H1 (cell line): Measurements from ENCODE around the gene FGF11. TPM values are rescaled to one million over a fixed set of nuclear protein-coding genes. Genes with fewer than 3 reads are reported as not detected.

Experiments used
- CTCF ChIA-PET: fragments of 300-600 bp; sonication (Branson Sonifier 250); formaldehyde crosslinking; loops from one replicate; lab custom pipeline; 2021; ENCODE audit not compliant: partially characterized antibody; lab: Charles Lee
- POLR2A ChIA-PET: fragments of 300-600 bp; sonication (Branson Sonifier 250); formaldehyde crosslinking; loops from one replicate; lab custom pipeline; 2021; ENCODE audit warnings: inconsistent platforms; ENCODE audit not compliant: partially characterized antibody; lab: Charles Lee
- DNase-seq, 2 experiments: peaks; one replicate each; pipeline versions ENCODE4 v3.0.0 to v3.0.0-alpha.2; 2010 to 2022; ENCODE audit warnings: low spot score in 2 of 2, low read depth in 1 of 2, mixed read lengths in 1 of 2
- FAIRE-seq: peaks from 2 replicates; lab custom pipeline; 2011; peaks lifted over from hg19 to GRCh38; lab: Jason Lieb, UNC
- H2AFZ ChIP-seq: 2 replicates; pipeline ENCODE4 v1.8.1; 2012; ENCODE audit warnings: low read length, inconsistent platforms
- H2AK5ac ChIP-seq: 2 replicates; pipeline ENCODE4 v1.6.1; 2013; ENCODE audit warnings: low read depth, low read length
- H2BK120ac ChIP-seq: replicated peaks from 2 replicates; pipeline ENCODE3; 2013; ENCODE audit warnings: low read depth, low read length, inconsistent platforms
- H2BK12ac ChIP-seq: 2 replicates; pipeline ENCODE4 v1.6.1; 2013; ENCODE audit warnings: low read depth, low read length
- H2BK15ac ChIP-seq: 2 replicates; pipeline ENCODE4 v1.6.1; 2013; ENCODE audit warnings: low read length
- H2BK20ac ChIP-seq: 2 replicates; pipeline ENCODE4 v1.6.1; 2013; ENCODE audit warnings: low read length
- H2BK5ac ChIP-seq: 2 replicates; pipeline ENCODE4 v1.6.1; 2013; ENCODE audit warnings: low read depth, low read length
- H3K14ac ChIP-seq: 2 replicates; pipeline ENCODE4 v1.6.1; 2013; ENCODE audit warnings: inconsistent platforms; ENCODE audit not compliant: insufficient read length
- H3K18ac ChIP-seq: 2 replicates; pipeline ENCODE4 v1.6.1; 2013; ENCODE audit warnings: low read length; ENCODE audit errors: extremely low read depth
- H3K23ac ChIP-seq: 2 replicates; pipeline ENCODE4 v1.6.1; 2013; ENCODE audit warnings: inconsistent platforms; ENCODE audit not compliant: insufficient read length
- H3K23me2 ChIP-seq: 2 replicates; pipeline ENCODE4 v1.6.1; 2013; ENCODE audit warnings: low read depth, low read length
- H3K27ac ChIP-seq: 2 replicates; pipeline ENCODE4 v1.6.1; 2011; ENCODE audit warnings: low read depth, low read length, inconsistent platforms
- H3K27me3 ChIP-seq, 4 experiments: replicated peaks in 1 of 4; 1 replicate in 1 of 4; 2 replicates in 3 of 4; pipeline versions ENCODE4 v1.6.1 to v1.8.1; 2011 to 2013; ENCODE audit warnings: low read length in 3 of 4, mild to moderate bottlenecking in 3 of 4, inconsistent platforms in 2 of 4, mixed read lengths in 2 of 4, moderate library complexity in 1 of 4; ENCODE audit not compliant: control insufficient read depth in 3 of 4, insufficient read depth in 3 of 4; ENCODE audit errors: extremely low read depth in 1 of 4
- H3K36me3 ChIP-seq, 4 experiments: 2 replicates each; pipeline versions ENCODE4 v1.6.1 to v1.8.1; 2011 to 2013; ENCODE audit warnings: mild to moderate bottlenecking in 4 of 4, low read length in 3 of 4, moderate library complexity in 2 of 4, control low read depth in 1 of 4, inconsistent platforms in 1 of 4; ENCODE audit not compliant: insufficient read depth in 4 of 4, control insufficient read depth in 2 of 4
- H3K4ac ChIP-seq: replicated peaks from 2 replicates; pipeline ENCODE3; 2013; ENCODE audit warnings: low read length, low read depth, mixed read lengths, inconsistent platforms; ENCODE audit not compliant: insufficient read length
- H3K4me1 ChIP-seq, 4 experiments: replicated peaks in 1 of 4; 1 replicate in 1 of 4; 2 replicates in 3 of 4; pipeline versions ENCODE4 v1.6.1 to v1.8.1; 2011 to 2013; ENCODE audit warnings: low read length in 3 of 4, inconsistent platforms in 2 of 4, mixed read lengths in 1 of 4; ENCODE audit not compliant: insufficient read depth in 4 of 4, control insufficient read depth in 3 of 4
- H3K4me2 ChIP-seq, 2 experiments: 2 replicates each; pipeline versions ENCODE4 v1.6.1 to v1.8.1; 2011 to 2013; ENCODE audit warnings: low read depth in 2 of 2, low read length in 2 of 2, control low read depth in 1 of 2, inconsistent platforms in 1 of 2, mild to moderate bottlenecking in 1 of 2; ENCODE audit not compliant: insufficient read depth in 1 of 2
- H3K4me3 ChIP-seq, 4 experiments: fragments of 200-600, 300-600 bp in 1 of 4; sonication (generic), shearing (Covaris generic), sonication (Bioruptor Twin) in 1 of 4; 2 replicates each; pipeline versions ENCODE4 v1.5.1 to v1.8.1; 2011 to 2016; ENCODE audit warnings: low read length in 4 of 4, low read depth in 3 of 4, control low read depth in 2 of 4, inconsistent platforms in 2 of 4, mild to moderate bottlenecking in 2 of 4, mixed read lengths in 1 of 4, moderate library complexity in 1 of 4; ENCODE audit not compliant: insufficient read depth in 2 of 4; ENCODE audit errors: extremely low read depth in 1 of 4
- H3K56ac ChIP-seq: replicated peaks from 2 replicates; pipeline ENCODE3; 2013; ENCODE audit warnings: low read depth, mild to moderate bottlenecking, mixed read lengths, low read length, inconsistent platforms; ENCODE audit not compliant: insufficient read length
- H3K79me1 ChIP-seq: 2 replicates; pipeline ENCODE4 v1.6.1; 2013; ENCODE audit warnings: low read depth, low read length, control low read depth
- H3K79me2 ChIP-seq, 2 experiments: 2 replicates each; pipeline versions ENCODE4 v1.6.1 to v1.8.1; 2012 to 2013; ENCODE audit warnings: low read length in 2 of 2, mild to moderate bottlenecking in 2 of 2, inconsistent platforms in 1 of 2; ENCODE audit not compliant: insufficient read depth in 2 of 2, control insufficient read depth in 1 of 2
- H3K9ac ChIP-seq, 4 experiments: replicated peaks in 1 of 4; 1 replicate in 1 of 4; 2 replicates in 3 of 4; pipeline versions ENCODE4 v1.6.1 to v1.8.1; 2011 to 2013; ENCODE audit warnings: low read depth in 3 of 4, low read length in 3 of 4, control low read depth in 2 of 4, mild to moderate bottlenecking in 2 of 4, moderate library complexity in 2 of 4, inconsistent platforms in 1 of 4; ENCODE audit errors: extremely low read depth in 1 of 4
- H3K9me3 ChIP-seq, 2 experiments: 2 replicates each; pipeline versions ENCODE4 v1.6.1 to v1.8.1; 2012 to 2013; ENCODE audit warnings: mild to moderate bottlenecking in 2 of 2, moderate library complexity in 2 of 2, control low read depth in 1 of 2, inconsistent platforms in 1 of 2, low read depth in 1 of 2, low read length in 1 of 2, mixed read lengths in 1 of 2; ENCODE audit not compliant: insufficient read depth in 2 of 2
- H4K20me1 ChIP-seq, 2 experiments: replicated peaks in 1 of 2; 2 replicates each; pipeline versions ENCODE3 to v1.8.1; 2011 to 2013; ENCODE audit warnings: inconsistent platforms in 2 of 2, low read length in 2 of 2, mild to moderate bottlenecking in 1 of 2; ENCODE audit not compliant: insufficient read depth in 2 of 2, control insufficient read depth in 1 of 2
- H4K5ac ChIP-seq: 2 replicates; pipeline ENCODE4 v1.6.1; 2013; ENCODE audit warnings: low read length, low read depth, mixed read lengths, inconsistent platforms; ENCODE audit not compliant: insufficient read length
- H4K8ac ChIP-seq: 2 replicates; pipeline ENCODE4 v1.8.0; 2013; ENCODE audit warnings: mild to moderate bottlenecking, moderate library complexity, low read length, inconsistent platforms; ENCODE audit not compliant: insufficient read depth; ENCODE audit errors: extremely low read depth
- H4K91ac ChIP-seq: replicated peaks from 2 replicates; pipeline ENCODE3; 2013; ENCODE audit warnings: low read length, mixed read lengths, inconsistent platforms; ENCODE audit not compliant: insufficient read length
- ASH2L ChIP-seq: fragments of 200-600, 300-600 bp; sonication (generic); IDR thresholded peaks from one replicate; pipeline ENCODE4 v1.7.1; 2017; ENCODE audit warnings: low read length
- CBX8 ChIP-seq: fragments of 300-800, 300-1000 bp; sonication (generic); IDR thresholded peaks from 2 replicates; pipeline ENCODE4 v1.7.1; 2016; ENCODE audit warnings: low read depth, low read length, borderline replicate concordance
- CEBPB ChIP-seq: IDR thresholded peaks from 2 replicates; pipeline ENCODE4 v1.6.1; 2012; ENCODE audit warnings: low read depth, low read length
- CREB1 ChIP-seq: IDR thresholded peaks from 2 replicates; pipeline ENCODE4 v1.6.1; 2012; ENCODE audit warnings: inconsistent platforms
- EP300 ChIP-seq, 2 experiments: IDR thresholded peaks; 1 replicate in 1 of 2; 2 replicates in 1 of 2; pipeline ENCODE4 v1.6.1; 2011 to 2012; ENCODE audit warnings: low read depth in 2 of 2, low read length in 2 of 2, mild to moderate bottlenecking in 2 of 2, borderline replicate concordance in 1 of 2, inconsistent platforms in 1 of 2, moderate library complexity in 1 of 2
- SIN3A ChIP-seq, 2 experiments: IDR thresholded peaks in 1 of 2; conservative IDR thresholded peaks in 1 of 2; 2 replicates each; pipeline ENCODE4 v1.6.1; 2011 to 2012; ENCODE audit warnings: low read length in 2 of 2, improper control_type of control experiment in 1 of 2, low read depth in 1 of 2, mild to moderate bottlenecking in 1 of 2
- SP1 ChIP-seq: IDR thresholded peaks from 2 replicates; pipeline ENCODE4 v1.6.1; 2011; ENCODE audit warnings: low read depth, low read length
- TAF1 ChIP-seq: IDR thresholded peaks from 2 replicates; pipeline ENCODE4 v1.6.1; 2011; ENCODE audit warnings: mild to moderate bottlenecking, low read depth, low read length
- TAF7 ChIP-seq: optimal IDR thresholded peaks from 2 replicates; pipeline ENCODE3; 2011; ENCODE audit warnings: low read depth, mild to moderate bottlenecking, inconsistent platforms, low read length, moderate library complexity, borderline replicate concordance
- TBP ChIP-seq: IDR thresholded peaks from 2 replicates; pipeline ENCODE4 v1.6.1; 2011; ENCODE audit warnings: low read depth, low read length, improper control_type of control experiment
- TCF12 ChIP-seq: IDR thresholded peaks from 2 replicates; pipeline ENCODE4 v1.6.1; 2011; ENCODE audit warnings: low read depth, mild to moderate bottlenecking, low read length
- YY1 ChIP-seq: IDR thresholded peaks from 2 replicates; pipeline ENCODE4 v1.6.1; 2011; ENCODE audit warnings: low read depth, mild to moderate bottlenecking, low read length
- WGBS, 2 experiments: shearing (Covaris generic) in 1 of 2; methylation state at CpG; one replicate each; pipeline versions ENCODE4 v1.1.6 to v1.1.7; 2013 to 2015; ENCODE audit warnings: low lambda C conversion rate in 2 of 2, mixed read lengths in 2 of 2, inconsistent platforms in 1 of 2, low coverage in 1 of 2, missing lambda C conversion rate in 1 of 2; ENCODE audit not compliant: insufficient replicate concordance in 2 of 2, insufficient coverage in 1 of 2, insufficient read length in 1 of 2; ENCODE audit errors: extremely low coverage in 1 of 2, missing lambda C conversion rate in 1 of 2; 5-methylcytosine and 5-hydroxymethylcytosine counted together
- polyA plus RNA-seq, 7 experiments: library from polyadenylated mRNA; depleted of rRNA in 3 of 7; stranded (reverse) in 5 of 7; unstranded in 2 of 7; fragments of >200 nt in 5 of 7; fragments of 200-250 nt in 2 of 7; gene quantifications; 1 replicate in 5 of 7; 2 replicates in 1 of 7; 4 replicates in 1 of 7; pipeline versions ENCODE4 v1.2.1 to v1.2.3, GENCODE V29; 2011 to 2013; ENCODE audit warnings: missing spikeins in 2 of 7, mixed read lengths in 2 of 7
- total RNA-seq: library from RNA; stranded (reverse); fragmentation: NEBNext Ultra II Directional; extraction: Animal tissue kit (Norgen Biotek cat#: 25700); gene quantifications from 2 replicates; pipeline ENCODE4 v1.2.1, GENCODE V29; 2021

The FGF11 gene
- total and polyA plus RNA-seq, 2 of the 8 experiments (the other 6 are each of a cell fraction or from before 2014, with no cell fraction given) = 11.8 to 26.1 TPM

- Histone ChIP-seq H2BK12ac (peak overlapping the region; percentile 99), H2BK5ac (peak overlapping the region; percentile 80; the same call in 1 of the 2 replicates), H2AFZ (no peak overlapping the region), H3K9ac (peak overlapping the region in 1 of 4 experiments; percentile 3; a peak in 3 of 7 replicates), H3K4me2 (peak overlapping the region; percentile 91), H2BK20ac (peak overlapping the region; percentile 82; the same call in 1 of the 2 replicates), H2BK120ac (no peak overlapping the region), H3K27me3 (peaks cover 2 to 19% (median 12%) of the 10 kb centered on the region in 4 experiments; a peak in 6 of 7 replicates), H3K36me3 (no peaks in the 10 kb centered on the region), H3K18ac (peak overlapping the region; percentile 97), H3K4me1 (peaks cover 0 to 29% (median 15%) of the 10 kb centered on the region in 4 experiments; a peak in 6 of 7 replicates), H3K4ac (peak overlapping the region; percentile 24), H3K23me2 (peaks cover 31% of the 10 kb centered on the region), H2BK15ac (no peak overlapping the region), H3K79me2 (no peaks in the 10 kb centered on the region), H3K9me3 (no peaks in the 10 kb centered on the region), H3K4me3 (peak overlapping the region; percentile 50 to 83 (median 67)), H2AK5ac (peak overlapping the region; percentile 48; the same call in 1 of the 2 replicates), H4K5ac (no peak overlapping the region), H3K56ac (no peak overlapping the region), H4K8ac (peak overlapping the region; percentile 30; the same call in 1 of the 2 replicates), H3K14ac (no peak overlapping the region), H3K27ac (no peak overlapping the region), H4K91ac (peak overlapping the region; percentile 94), H3K79me1 (no peaks in the 10 kb centered on the region), H4K20me1 (no peaks in the 10 kb centered on the region), H3K23ac (no peak overlapping the region)
- no peak for TF ChIP-seq TAF1
- peak in 1 of 2 experiments; percentile 30; a peak in 1 of 3 replicates for TF ChIP-seq EP300 (IDR thresholded peaks at IDR 0.05; ENCODE audit: borderline replicate concordance in 1 of 2, low read depth in 2 of 2, low read length in 2 of 2)
- TF ChIP-seq ASH2L = no peak
- TF ChIP-seq CEBPB = no peak
- no peak for TF ChIP-seq TCF12
- TF ChIP-seq SP1 = 0 out of 2 replicates have a peak, but pooled peaks have one; percentile 11
- peak; percentile 56; the same call in 1 of the 2 replicates for TF ChIP-seq YY1
- no peak for TF ChIP-seq CBX8
- no peak for TF ChIP-seq TBP
- peak; percentile 31 for TF ChIP-seq TAF7
- 0 out of 2 replicates have a peak, but pooled peaks have one; percentile 6 for TF ChIP-seq CREB1
- TF ChIP-seq SIN3A (conservative IDR thresholded peaks at IDR 0.05 in 1 of 2, IDR thresholded peaks at IDR 0.05 in 1 of 2; ENCODE audit: low read depth in 1 of 2, low read length in 2 of 2) = peak; percentile 28 to 50; a peak in 3 of 4 replicates
- CTCF ChIA-PET = interaction anchor here (0.7 to 5.1 kb wide), 16 partner anchors 8 to 84 kb away, joined by 3 to 56 read pairs (median 8); partner anchors contain the start of genes KCTD11, TMEM256, TMEM95 and ZBTB4
- POLR2A ChIA-PET = interaction anchor here (0.9 to 15.5 kb wide), 11 partner anchors 7 to 249 kb away, joined by 3 to 339 read pairs (median 5); partner anchors contain the start of genes CHRNB1, NEURL4, NLGN2 and POLR2A
- FAIRE-seq (no peak), DNase-seq (peak in 1 of 2 experiments; percentile 93)
- WGBS, 2 experiments = 4% methylated on average over 18 of the region's 48 CpGs; no CpG with 5 or more reads in 1 of the 2 experiments
These were observed 1.2 kb upstream of the FGF11 start for GRCh38 chr17:7437950-7438614.
